Stromal cell of bone marrow (primary cell): ENCODE measurements around the gene C3orf18.
A peak's percentile ranks its signal among the peaks of the same experiment; 100 is the strongest.

Experiments
- DNase-seq: peaks from one replicate; pipeline ENCODE4 v3.0.0-alpha.2; 2012; ENCODE audit warnings: low read depth

Gene C3orf18

GRCh38 chr3:50567386-50568167 lies at the start of gene C3orf18:
C3orf18 (minus strand) TSS chr3:50567747; CDS start chr3:50565699, 2,048 bp downstream.
- DNase-seq, result peak; percentile 84

DNA sequence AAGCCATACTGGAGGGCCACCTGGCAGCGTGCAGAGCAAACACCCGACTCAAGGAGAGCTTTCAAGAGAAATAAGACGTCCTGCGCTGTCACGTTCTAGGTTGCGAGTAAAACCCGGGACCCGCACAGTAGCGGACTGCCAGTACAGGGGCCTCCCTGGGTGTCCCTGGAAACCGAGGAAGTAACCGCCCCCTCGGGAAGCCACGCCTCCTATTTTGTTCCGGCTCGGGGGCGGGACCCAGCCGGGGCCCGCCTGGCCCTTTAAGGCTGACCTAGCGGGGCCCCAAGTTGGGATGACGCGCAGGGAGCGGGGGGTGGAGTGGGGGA lies 49.2 kb upstream of the C3orf18 start:
- DNase-seq, result peak; percentile 86

DNA sequence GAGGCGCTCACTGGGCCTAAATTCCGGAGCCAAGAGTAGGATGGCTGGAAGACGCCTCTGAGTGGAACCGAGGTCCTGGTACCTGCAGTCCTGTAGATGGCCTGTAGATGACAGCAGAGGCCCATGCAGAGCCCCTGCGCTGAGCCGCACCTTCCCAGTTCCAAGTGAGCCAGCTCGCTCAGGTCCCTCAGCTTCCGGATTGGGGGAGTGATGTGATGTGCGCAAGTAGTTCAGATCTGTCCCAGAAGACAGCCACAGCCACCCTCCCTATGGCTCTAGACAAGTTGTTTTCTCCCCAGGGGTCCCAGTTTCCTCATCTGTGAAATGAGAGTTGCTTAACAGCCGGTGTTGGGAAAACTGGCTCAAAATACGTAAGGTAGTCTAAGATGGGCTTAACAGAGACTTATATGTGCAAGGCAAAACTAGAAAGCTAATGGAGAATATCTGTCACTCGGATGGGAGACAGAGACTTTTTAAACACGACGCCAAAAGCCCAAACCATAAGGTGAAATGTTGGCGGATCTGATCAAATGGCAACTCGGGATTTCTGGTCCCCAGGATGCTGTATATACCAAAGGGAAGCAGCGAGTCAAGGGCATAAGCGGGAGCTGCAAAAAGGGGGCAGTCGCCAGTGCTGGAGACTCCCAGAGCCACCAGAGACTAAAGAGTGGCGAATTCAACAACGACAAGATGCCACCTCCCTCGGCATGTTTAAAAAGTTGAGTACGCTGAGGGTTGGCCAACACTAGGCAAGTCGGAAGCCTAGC lies 48.6 kb upstream of the C3orf18 start:
- DNase-seq, result no peak

DNA sequence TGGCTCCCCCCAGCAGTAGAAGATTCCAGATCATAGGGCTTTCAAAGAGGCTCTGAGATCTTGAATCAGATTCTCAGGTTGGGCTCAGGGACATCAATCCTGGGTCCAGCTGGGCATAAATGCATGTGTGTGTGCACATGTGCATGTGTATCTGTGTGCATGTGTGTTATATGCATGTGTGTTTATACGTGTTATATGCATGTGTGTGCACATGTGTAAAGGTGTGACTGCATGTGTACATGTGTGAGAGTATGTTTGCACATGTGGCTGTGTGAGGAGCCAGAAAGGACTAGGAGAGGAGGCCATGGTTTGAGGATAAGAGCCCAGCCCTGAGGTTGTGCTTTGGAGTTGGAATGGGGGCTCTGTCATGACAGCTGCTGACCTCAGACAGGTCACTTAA lies 47.6 kb upstream of the C3orf18 start:
- DNase-seq, result no peak

- DNase-seq, result no peak
These were observed 45.7 kb upstream of the C3orf18 start for GRCh38 chr3:50612970-50613846.

DNA sequence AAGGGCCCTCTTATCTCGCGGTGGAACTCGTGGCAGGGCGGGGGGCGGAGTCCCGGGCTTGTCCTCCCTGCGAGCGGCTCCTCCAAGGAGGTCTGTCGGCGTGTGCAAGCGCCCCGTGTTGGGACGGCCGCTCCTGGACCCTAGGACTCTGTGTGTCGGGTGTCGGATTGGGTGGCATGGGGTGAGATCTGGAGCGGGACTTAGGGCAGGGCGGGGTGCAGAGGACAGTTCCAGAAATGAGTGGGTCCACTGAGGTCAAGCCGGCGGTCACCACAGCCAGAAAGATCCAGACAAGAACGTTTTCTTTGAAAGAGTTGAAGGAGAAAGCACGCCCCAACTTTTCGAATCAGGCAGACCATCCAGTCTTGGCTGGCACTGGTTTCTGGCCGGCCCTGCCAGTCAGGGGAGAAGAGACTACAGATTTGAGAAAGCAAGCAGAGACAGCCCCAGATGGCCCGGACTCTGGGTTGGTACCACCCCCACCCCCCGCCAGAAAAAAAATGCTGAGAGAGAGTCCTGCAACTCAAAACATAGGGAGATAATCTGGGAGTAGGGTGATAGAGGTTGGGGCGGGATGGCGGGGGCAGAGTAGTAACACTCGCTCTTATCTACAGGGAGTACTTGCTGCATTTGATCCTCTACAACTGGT lies 44.8 kb upstream of the C3orf18 start:
- no peak for DNase-seq

DNA sequence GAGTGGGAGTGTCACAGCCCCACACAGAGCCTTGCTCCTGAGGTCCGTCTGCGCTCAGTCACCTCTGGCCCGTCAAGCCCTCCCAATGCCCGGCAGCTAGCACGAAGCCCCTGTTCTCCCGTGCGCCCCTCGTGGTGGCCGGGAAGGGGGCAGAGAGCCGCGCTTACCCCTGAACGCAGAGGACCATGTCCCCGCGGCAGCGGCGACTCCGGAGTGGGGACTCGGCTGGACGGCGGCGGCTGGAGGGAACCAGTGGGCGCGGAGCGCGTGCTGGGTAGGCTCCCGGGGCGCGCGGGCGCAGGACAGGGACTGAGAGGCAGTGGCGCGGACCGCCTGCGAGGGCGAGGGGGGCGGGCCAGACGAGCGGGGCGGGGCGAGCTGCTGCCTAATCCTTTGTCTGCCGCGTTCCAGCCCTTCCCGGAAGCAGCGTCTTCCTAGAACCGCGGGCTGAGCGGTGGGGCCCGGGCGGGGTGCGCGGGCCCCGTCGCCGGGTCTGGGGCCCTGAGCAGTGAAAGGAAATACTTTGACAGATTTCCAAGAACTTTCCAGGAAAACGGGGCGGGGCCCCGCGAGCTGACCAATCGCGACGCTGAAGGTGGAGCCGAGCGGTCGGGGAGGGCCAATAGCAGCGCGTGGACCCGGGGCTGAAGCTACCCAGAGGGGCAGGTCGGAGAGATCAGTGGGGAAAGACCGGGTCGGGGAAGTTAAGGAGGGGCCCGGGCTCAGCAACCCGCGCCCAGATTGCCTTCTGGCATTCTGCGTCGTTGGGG lies 44.1 kb upstream of the C3orf18 start, which contains the start of gene CISH:
CISH (minus strand) TSS at position 311 of the 770 bp plus-strand sequence; CDS start at position 187, 124 bp downstream.
- peak; percentile 81 for DNase-seq

DNA sequence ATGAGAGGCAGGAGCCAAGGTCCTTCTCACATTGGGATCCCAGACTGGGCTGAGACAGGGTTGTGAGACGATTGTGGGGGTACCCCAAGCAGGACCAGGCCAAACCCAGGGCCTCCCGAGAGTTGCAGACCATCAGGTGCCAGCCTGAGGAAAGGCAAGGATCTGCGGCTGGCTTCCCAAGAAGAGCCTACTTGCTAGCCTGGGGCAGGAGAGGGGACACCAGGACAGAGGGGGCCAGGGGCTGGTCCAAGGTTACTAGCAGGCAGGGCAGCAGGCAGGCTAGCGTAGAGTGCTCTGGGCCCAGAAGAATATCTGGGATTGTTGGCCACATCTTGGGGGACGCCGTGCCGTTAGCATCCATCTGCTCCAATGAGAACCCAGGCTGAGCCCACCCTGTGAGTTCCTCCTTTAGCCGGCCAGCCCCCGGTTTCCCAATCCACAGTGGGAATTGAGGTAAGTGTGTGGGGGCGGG lies 43.5 kb upstream of the C3orf18 start:
- no peak for DNase-seq

DNA sequence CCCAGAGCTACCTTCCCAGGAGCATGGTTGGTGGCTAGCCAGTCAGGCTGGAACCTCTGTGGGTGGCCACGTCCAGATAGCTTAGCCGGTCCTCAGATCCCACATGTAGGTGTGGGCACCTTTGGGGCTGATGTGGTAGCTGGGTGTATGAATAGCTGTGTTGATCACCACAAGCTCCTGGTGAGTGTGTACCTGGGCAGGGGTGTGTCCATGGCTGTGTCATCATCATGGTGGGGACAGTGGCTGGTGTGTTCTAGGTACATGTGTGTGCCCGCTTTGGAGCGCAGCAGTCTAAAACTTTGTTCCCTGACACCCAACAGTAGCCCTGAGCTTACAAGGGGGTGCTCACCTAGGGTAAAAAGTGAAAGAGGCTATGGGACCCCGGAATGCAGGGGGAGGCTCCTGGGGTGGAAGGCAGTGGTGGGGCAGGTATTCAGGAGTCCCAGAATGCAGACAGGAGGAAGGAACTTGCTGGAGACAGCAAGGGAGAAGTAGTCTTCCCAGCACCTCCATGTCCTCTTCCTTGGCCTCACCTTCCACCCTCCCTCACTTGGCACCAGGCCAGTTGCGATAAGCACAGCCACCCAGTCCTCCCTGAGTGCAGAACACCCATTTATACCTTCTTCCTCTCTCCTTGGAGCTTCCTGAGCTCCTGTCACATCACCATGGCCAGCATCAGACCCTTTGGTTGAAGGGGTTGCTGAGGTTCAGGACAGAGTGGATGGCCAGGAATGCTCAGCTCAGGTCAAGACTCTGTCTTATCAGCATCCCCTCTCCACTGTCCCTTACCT lies 42.8 kb upstream of the C3orf18 start:
- DNase-seq, result no peak

DNA sequence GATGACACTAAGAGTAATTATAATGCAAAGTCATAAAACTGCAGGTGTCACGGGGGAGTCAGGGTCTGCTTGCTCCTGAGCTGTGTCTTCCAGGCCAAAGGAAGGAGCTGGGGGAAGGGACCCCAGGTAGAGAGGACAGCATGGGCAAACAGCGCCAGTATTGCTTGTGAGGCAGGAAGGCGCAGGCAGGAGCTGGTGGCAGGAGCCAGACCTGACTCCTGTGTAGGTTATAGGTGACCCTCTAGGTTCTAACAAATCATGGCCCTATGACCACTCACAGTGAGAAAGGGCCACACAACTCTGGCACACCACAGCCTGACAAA lies 42.2 kb upstream of the C3orf18 start:
- no peak for DNase-seq

DNA sequence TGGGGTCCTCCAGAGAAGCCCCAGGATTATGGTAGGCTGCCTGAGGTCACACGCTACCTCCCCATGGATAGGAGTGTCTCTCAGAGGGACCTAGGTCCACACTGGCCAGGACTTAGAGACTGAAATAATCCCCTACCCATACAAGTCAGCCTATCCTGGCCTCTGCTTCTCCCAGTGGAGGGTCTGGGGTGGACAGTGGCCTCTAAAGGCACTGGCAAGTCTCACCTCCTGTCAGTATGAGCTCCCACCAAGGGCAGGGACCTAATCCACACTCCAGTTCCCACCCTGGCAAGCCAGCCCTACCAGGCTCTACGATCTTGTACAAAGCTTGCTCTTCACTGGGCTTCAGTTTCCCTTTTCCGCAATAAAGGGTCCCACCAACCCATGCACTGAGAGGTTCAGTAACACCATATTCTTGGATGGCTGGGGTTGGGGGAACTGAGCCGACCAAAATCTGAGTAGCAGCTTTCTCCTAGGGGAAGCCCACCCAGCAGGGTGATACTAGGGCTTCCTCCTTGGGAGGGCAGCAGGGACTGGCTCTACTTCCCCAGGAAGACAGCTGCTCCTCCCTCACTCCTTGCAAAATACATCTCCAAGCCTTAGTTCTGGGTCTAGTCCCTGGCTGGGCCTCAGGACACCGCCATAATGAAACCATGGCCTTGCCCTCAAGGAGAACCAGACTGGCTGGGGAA lies 41.7 kb upstream of the C3orf18 start:
- no peak for DNase-seq

- DNase-seq, result no peak
These were observed 40.7 kb upstream of the C3orf18 start for GRCh38 chr3:50608278-50608677.

GRCh38 chr3:50607271-50608091 lies 39.9 kb upstream of the C3orf18 start:
- DNase-seq, result no peak

DNA sequence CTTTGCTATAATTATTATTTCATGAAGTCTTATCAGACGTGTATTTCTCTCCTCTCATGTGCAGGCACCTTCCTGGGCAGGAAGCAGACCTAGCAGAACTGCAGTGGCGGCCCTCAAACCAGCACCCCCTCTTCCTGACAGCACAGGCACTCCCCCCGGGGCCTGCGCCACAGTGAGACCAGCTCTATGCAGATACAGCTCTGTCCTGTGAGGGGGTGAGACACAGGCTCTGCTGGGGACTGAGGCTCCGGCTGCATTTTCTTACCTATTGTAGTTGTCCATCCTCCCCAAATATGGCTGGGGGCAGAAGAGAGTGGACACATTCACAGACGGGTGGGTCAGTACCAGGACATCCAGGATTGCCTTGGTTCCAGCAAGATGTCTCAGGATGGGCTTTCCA lies 39.0 kb upstream of the C3orf18 start:
- DNase-seq, result no peak

DNA sequence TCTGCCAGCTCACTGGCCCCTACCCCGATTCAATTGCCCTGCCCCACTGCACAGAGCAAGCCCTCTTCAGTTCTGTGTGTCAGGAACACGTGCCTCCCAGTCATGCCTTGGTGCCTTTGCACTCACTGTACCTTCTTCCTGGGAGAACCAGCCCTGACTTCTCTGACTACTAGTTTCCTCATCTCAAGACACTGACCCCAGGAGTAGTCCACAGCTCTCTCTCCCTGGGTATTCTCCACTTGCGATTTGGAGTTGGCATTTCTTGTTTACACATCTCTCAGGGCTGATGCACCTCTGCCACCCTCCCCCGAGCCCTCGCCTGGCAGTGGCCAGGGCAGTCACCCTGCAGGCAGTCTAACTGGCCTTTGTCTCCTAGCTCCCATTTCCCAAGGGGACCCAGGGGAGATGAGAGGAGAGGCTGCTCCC lies 38.4 kb upstream of the C3orf18 start:
- no peak for DNase-seq

- DNase-seq, result no peak
These were observed 37.4 kb upstream of the C3orf18 start for GRCh38 chr3:50604628-50605588.

DNA sequence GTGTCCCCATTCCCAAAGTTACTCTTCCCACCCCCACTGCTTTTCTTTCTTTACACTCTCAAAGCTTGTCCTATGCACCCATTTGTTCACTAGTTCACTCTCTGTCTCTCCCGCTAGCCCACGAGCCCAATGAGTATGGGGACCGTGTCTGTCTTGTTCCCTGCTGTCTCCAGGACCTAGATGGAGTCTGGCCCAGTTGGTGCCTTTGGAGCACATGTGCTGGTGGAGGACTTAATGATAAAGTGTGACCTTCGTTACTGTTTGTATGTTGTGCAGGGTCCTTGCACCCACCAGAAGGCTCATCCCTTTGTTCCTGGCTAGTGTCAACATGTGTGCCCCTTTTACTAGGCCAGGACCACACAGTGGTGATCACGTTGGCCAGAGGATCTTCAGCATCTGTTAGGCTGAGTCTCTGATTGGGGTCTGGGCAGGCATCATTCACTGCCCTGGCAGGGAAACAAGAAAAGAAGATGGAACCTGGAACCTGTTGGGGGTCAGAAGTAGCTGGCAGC lies 36.6 kb upstream of the C3orf18 start:
- no peak for DNase-seq
